SU-DHL-6 (cell line): ENCODE measurements around the gene SDC4.

Experiments used
- EZH2phosphoT487 ChIP-seq: fragments of 200-600 bp; sonication (generic), shearing (Covaris generic); conservative IDR thresholded peaks from 2 replicates; pipeline ENCODE4 v1.6.1; 2018; ENCODE audit warnings: mild to moderate bottlenecking, antibody characterized with exemption, low read length, moderate library complexity, mixed read lengths
- TF ChIP-seq, protein P1 (sequence below): fragments of 200-600 bp; sonication (generic); IDR thresholded peaks from one replicate; pipeline ENCODE4 v1.5.1; 2017; ENCODE audit warnings: antibody characterized with exemption, mild to moderate bottlenecking, low read length, moderate library complexity; ENCODE audit not compliant: insufficient read depth, poor library complexity, severe bottlenecking

DNA sequence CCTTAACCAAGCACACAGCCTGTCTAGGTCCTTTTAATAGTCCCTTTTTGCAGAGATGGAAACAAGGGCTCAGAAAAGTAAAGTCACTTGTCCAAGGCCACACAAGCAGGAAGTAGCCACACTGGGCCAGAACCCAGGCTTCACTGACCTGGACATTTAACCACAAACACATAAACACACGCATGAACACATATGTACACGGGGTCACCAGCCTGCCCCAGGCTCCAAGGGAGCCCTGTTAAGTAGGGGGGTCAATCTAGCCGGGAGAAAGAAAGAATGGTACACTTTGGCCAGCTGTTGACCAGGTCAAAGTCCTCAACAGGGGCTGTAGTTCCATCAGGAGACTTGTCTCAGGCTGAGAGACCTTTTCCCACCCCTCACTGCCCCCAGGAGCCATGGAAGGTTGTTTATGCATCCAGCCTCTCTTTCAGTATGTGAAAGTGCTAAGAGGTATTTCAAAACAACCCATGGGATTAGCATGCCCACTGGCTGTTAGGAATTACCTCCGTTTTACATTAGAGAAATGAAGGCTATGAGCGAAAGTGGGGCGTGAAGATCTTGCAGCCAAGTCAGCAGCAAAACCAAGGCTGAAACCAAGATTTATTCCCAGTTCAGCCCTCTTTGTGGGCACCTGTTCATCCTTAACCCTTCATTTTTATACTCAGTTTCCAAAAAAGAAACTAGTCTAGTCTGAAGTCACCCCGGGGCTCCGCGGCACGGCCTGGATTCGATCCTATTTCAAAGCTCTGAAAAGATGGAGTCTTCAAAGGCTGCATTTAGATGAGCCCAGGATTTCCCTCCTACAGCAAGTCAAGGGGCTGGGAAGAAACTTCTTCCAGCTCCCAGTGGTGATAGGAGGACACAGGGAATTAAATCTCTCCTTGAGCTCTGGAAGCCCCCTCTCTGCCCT is 9.8 kb downstream of the SDC4 start:
- TF ChIP-seq, protein P1, sequence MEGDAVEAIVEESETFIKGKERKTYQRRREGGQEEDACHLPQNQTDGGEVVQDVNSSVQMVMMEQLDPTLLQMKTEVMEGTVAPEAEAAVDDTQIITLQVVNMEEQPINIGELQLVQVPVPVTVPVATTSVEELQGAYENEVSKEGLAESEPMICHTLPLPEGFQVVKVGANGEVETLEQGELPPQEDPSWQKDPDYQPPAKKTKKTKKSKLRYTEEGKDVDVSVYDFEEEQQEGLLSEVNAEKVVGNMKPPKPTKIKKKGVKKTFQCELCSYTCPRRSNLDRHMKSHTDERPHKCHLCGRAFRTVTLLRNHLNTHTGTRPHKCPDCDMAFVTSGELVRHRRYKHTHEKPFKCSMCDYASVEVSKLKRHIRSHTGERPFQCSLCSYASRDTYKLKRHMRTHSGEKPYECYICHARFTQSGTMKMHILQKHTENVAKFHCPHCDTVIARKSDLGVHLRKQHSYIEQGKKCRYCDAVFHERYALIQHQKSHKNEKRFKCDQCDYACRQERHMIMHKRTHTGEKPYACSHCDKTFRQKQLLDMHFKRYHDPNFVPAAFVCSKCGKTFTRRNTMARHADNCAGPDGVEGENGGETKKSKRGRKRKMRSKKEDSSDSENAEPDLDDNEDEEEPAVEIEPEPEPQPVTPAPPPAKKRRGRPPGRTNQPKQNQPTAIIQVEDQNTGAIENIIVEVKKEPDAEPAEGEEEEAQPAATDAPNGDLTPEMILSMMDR: no peak
- no peak for TF ChIP-seq EZH2phosphoT487
